Activated gamma-delta T cell treated with Interleukin-2 at 50 U/mL for 16 hours (primary cell): Measurements from ENCODE around the gene DYNLT4.
A peak's percentile ranks its signal among the peaks of the same experiment; 100 is the strongest.
"Not testable (repeated sequence)": the region's sequence is repeated elsewhere in the genome, so short reads cannot be mapped to it uniquely, and the experiment has no call there.

Experiments used
- DNase-seq: peaks from one replicate; pipeline ENCODE4 v3.0.0-alpha.2; 2020

DYNLT4 gene, protein sequence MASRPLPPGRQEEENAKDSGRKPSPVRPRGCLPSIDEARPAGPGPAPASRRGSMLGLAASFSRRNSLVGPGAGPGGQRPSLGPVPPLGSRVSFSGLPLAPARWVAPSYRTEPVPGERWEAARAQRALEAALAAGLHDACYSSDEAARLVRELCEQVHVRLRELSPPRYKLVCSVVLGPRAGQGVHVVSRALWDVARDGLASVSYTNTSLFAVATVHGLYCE

GRCh38 chr1:44806704-44807363 lies at the start of gene DYNLT4:
TSS of gene DYNLT4 (minus strand) at chr1:44807351. CDS start at chr1:44806668, 683 bp downstream.
- DNase-seq: no peak

- no peak for DNase-seq
Measured at GRCh38 chr1:44855742-44856141, 48.6 kb upstream of the DYNLT4 start.

DNA sequence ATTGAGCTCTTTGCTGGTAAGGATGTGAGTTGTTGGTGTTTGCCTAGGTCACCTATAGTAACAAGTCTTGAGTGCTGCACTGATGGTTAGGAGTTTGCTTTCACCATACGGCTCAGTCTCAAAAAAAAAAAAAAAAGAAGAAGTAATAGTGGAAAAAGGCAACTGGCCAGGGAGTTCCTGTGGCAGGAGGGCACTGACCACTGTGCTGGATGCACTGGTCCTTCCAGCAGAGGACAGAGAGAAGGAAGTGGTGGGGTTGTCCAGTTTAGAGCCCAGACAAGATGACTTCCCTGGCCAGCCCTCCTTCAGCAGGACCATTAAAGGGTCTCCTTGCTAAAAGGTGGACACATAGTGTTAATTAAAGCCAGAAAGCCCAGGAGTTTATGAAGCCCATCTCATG lies 47.8 kb upstream of the DYNLT4 start:
- no peak for DNase-seq

DNA sequence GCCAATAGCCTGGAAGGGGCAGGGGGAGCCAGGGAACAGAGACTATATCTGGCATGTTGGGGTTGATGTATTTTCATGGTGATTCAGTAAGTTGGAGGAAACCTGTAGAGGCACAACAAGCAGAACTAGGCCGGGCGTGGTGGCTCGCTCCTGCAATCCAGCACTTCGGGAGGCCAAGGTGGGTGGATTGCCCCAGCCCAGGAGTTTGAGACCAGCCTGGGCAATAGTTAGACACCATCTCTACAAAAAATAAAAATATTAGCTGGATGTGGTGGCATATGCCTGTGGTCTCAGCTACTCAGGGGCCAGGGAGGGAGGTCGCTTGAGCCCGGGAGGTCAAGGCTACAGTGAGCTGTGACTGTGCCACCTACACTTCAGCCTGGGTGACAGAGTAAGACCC lies 46.0 kb upstream of the DYNLT4 start:
- DNase-seq: no peak

- no peak for DNase-seq
Measured at GRCh38 chr1:44851308-44851707, 44.2 kb upstream of the DYNLT4 start.

DNA sequence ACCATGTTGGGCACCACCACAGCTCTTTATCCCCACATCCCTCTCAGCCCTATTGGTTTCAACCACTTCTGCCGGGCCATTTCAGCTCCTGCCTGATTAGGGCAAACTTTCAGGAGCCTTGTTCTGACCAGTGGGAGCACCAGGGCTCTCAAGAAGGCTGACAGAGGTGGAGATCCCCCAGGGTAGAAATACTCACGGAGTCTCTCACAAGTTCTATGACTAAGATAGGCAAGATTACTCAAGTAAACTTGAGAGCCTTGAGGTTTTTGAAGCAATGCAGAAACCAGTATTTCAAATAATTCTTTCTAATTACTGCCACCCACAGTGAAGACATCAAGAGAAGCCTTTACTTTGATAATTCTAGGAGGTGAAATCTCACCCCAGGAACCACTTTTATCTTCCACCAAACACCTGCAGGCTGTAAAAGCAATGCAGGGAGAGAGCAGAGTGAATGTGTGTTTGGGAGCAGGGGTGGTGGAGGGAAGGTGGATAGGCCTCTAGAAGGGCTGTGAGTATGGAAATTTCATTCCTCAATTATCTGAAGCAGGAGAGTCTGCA lies 42.5 kb upstream of the DYNLT4 start:
- no peak for DNase-seq

DNA sequence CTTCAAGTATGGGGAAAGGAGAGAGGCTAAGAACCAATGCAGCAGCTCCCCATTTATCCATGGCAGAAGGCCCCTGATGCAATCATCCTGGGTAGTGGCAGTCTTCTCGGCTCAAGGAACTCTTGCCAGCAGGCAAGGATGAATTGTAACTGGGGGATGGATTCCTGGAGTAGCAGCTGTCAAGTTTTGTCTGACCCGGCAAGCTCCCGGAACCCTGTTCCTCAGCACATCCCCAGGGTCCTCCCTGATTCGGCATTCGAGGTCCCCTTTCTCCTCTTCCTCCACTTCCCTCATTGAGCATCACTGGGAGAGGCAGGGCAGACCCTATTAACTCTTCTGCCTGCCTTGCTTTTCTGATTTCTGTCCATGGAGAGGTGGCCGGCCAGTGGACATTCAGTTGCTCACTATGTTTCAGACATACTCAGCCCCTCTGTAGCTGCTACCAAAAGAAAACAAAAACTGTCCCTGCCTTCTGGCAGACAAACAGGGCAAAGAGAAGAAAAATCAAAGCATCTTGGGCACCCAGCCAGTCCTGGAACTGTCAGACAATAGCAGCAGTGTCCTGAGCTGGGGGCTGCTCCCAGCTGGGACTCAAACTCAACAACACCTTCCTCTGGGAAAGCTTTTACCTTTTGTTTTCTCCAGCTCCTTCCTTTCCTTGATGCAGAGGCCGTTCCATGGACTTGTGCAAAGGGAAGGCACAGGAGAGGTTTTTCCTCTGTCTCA lies 41.5 kb upstream of the DYNLT4 start:
- no peak for DNase-seq

GRCh38 chr1:44847845-44848244 lies 40.7 kb upstream of the DYNLT4 start:
- no peak for DNase-seq

- no peak for DNase-seq
Measured at GRCh38 chr1:44846985-44847384, 39.8 kb upstream of the DYNLT4 start.

GRCh38 chr1:44842862-44843655 lies 35.9 kb upstream of the DYNLT4 start, which contains the start of gene PTCH2:
TSS of gene PTCH2 (minus strand) at chr1:44843253. CDS start at chr1:44842932, 321 bp downstream.
- DNase-seq: no peak

DNA sequence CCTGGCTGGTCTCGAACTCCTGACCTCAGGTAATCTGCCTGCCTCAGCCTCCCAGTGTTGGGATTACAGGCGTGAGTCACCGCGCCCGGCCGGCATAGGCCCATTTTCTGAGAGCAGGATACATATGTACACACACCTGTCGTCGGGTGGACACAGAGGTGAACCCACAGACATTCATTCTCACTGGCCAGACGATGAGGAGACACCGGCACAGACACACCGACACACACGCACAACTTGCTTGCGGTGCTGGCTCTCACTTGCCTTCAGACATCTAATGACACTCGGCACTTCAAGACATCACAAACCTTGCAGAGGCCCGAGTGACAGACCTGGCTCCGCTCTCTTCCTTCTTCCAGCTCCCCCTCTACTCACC lies 35.3 kb upstream of the DYNLT4 start:
- no peak for DNase-seq

DNA sequence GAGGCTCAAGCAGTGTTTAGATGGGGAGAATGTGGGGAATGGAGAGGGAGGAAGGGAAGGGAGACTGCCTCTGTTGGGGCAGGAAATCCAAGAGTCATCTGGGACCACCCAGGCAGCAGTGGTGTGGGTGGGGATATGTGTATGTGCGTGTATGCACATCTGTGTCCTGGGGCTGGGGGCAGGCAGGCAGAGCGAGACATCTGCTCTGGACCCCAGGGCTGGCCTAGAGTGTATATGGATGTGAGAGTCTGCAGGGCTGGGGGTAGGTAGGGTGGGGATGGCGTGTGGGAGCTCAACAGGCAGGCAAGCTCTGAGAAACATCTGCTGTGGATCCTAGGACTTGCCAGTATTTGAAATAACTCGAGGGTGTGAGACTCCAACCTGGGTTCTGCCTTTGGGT lies 32.4 kb upstream of the DYNLT4 start:
- DNase-seq: no peak

DNA sequence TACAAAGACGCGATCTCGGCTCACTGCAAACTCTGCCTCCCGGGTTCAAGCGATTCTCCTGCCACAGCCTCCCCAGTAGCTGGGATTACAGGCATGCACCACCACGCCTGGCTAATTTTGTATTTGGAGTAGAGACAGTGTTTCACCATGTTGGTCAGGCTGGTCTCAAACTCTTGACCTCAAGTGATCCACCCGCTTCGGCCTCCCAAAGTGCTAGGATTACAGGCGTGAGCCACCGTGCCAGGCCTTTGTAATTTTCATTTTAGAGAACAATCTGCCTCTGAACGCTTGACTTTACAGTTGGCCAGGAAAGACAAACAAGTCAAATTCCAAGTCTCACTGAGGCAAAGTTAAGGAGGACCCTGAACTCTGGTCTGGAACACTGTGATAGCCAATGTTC lies 31.1 kb upstream of the DYNLT4 start:
- DNase-seq: not testable (repeated sequence)

GRCh38 chr1:44835738-44836675 lies 28.9 kb upstream of the DYNLT4 start:
- DNase-seq: peak; percentile 89

DNA sequence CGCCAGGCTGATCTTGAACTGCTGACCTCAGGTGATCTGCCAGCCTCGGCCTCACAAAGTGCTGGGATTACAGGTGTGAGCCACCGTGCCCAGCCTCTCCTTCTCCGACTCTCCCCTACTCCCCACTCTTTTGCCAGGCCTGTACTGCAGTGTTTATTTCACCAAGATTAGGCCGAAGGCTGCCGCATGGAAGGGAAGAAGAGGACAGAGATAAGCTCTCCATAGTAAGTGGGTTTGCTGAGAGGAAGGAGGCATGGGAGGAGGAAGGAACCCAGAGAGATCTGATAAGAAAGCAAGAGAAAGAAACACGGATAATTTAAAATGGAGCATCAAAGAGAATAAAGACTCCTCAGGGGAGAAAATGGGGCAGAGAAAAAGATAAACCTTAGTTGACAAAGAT lies 27.2 kb upstream of the DYNLT4 start:
- DNase-seq: no peak

GRCh38 chr1:44832056-44832705 lies 25.0 kb upstream of the DYNLT4 start:
- no peak for DNase-seq

DNA sequence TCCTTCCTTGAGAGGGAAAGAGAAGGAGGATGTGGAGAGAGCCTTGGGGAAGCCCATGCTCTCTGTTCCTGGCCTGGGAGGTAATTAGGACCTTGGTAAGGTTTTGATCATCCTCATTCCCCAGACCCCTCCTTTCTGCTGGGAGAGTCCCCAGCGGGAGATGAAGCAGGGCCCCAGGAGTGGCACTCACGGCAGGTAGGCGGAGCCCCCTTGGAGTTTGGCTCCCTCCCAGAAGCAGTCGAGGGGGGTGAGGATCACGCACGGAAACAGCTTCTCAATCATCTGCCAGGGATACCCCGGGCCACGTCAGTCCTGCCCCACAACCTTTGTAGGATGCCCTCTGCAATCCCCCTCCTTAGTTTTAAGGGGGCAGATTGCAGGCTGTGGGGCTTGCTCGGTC lies 24.4 kb upstream of the DYNLT4 start:
- DNase-seq: no peak

- no peak for DNase-seq
Measured at GRCh38 chr1:44830900-44831304, 23.8 kb upstream of the DYNLT4 start.

DNA sequence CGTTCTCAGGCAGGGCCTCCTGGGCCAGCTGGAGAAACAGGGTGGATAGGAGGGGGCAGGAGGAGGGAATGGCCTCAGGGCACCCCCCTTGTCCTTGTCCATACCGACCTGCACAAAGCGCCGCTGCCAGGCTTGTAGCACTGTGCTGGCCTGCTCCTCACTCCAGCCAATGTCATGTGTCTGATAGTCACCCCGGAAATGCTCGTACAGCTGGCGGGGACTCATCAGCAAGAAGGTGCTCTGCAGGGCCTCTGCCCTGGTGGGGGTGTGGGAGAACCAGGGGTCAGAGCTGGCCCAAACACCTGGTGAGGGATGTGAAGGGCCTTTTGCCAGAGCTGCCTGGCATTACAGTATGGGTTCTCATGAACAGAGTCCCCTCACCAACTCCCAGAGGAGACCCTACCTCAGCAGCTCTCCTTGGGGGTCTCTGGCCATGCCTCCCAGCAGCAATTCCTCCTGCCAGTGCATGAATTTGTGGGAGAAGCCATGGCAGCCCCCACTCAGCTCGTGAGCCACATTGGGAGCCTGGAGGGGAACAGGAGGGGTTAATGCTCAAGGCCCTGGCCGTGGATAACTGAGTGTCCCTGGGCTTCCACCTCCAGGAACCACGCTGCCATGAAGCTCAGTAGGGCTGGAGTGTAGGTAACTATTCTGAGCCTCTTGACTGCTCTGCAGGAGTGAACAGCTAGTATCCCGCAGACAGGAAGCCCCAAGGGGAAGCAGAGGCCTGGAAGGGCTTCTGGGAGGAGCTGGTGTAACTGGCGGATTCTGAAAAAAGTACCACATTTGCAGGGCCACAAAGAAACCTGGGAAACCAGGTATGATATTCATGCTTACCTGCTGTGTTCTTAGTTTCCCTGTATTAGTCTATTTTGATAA lies 22.6 kb upstream of the DYNLT4 start:
- DNase-seq: no peak

DNA sequence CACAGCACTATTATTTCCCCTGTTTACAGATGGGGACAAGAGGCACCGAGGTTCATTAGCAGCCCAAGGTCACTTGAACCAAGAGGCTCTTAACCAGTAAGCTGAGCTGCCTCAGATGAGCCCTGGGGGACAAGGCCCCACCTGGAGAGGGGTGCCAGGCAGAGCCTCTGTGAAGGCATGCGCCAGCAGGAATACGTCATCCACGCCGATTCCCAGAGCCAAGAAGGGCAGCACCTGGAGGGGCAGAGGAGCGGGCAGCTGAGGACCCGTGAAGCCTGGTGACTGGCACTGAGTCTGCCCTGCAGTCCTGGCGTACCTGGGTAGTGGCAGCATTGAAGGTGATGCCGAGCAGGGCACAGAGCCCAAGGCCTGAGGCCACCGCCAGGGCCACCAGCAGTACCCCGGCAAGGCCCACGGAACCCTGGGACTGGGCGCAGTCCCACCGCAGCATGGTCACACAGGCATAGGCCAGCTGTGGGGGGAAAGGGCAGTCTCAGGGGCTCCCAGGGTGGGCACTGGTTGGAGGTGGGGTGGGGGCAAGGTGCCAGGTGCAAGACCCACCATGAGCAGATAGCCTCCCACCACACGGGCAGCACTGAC lies 21.8 kb upstream of the DYNLT4 start:
- DNase-seq: no peak
